Testis (tissue), 2 donors: ENCODE data around the gene PAQR8.

Source experiments
- POLR2A ChIP-seq: fragments of 450-650 bp; IDR thresholded peaks from one replicate; pipeline ENCODE4 v1.6.1; 2017; ENCODE audit warnings: antibody characterized with exemption, mild to moderate bottlenecking, moderate library complexity
- TF ChIP-seq, protein P1 (sequence below), 3 experiments: fragments of 450-650 bp in 2 of 3; fragments of 200-600 bp in 1 of 3; sonication (generic) in 1 of 3; IDR thresholded peaks; one replicate each; pipeline ENCODE4 v1.5.1; 2016 to 2019; ENCODE audit warnings: antibody characterized with exemption in 3 of 3, mild to moderate bottlenecking in 2 of 3, moderate library complexity in 1 of 3

DNA sequence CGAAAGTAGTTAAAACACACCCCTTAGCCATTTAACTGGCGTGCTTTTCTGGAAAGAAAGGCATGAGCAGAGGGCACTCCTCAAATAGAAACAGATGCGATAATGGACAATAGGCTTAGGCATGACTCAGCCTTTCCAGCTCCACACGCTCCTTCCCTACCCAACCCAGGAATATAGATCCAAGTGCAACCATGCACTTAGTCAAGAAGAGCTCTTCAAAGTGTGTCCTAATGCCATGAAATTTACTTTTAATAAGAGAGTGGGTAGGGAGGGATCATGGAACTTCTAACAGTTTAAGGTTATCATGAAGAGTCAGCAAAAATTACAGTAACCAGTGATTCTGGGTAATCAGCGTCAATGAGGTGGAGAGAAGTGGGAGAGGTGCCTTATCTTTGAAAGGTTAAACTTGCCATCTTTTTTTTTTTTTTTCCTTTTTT lies 55.7 kb downstream of the PAQR8 start:
- TF ChIP-seq, protein P1, sequence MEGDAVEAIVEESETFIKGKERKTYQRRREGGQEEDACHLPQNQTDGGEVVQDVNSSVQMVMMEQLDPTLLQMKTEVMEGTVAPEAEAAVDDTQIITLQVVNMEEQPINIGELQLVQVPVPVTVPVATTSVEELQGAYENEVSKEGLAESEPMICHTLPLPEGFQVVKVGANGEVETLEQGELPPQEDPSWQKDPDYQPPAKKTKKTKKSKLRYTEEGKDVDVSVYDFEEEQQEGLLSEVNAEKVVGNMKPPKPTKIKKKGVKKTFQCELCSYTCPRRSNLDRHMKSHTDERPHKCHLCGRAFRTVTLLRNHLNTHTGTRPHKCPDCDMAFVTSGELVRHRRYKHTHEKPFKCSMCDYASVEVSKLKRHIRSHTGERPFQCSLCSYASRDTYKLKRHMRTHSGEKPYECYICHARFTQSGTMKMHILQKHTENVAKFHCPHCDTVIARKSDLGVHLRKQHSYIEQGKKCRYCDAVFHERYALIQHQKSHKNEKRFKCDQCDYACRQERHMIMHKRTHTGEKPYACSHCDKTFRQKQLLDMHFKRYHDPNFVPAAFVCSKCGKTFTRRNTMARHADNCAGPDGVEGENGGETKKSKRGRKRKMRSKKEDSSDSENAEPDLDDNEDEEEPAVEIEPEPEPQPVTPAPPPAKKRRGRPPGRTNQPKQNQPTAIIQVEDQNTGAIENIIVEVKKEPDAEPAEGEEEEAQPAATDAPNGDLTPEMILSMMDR (IDR thresholded peaks at IDR 0.05): no peak
- TF ChIP-seq POLR2A: no peak
